ENCODE results near the gene AIFM3. TPM values are rescaled to one million over a fixed set of nuclear protein-coding genes. Genes with fewer than 3 reads are reported as not detected.

The AIFM3 gene
- total and polyA plus RNA-seq, 4 donors = 0.38 to 1.1 (median 0.63) TPM

DNA sequence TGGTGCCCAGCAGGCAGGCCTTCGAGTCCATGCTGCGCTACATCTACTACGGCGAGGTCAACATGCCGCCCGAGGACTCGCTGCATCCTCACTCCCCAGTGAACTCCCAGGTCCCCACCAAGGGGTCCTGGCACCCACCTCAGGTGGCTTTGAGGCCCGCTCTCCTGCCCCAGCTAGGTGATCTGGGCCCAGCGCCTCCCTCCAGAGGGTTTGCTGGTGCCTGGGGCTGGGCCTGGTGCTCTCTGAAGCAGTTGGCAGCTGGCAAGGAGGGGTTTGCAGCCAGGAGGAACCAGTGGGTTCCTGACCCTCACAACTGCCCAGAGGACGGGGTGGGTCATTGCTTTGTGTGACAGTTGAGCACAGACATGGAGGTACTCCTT lies 29.0 kb downstream of the AIFM3 start:
- Histone ChIP-seq H3K9ac (ENCODE audit: low read depth in 1 of 2, low read length in 2 of 2) (no peak overlapping the region), H3K36me3 (ENCODE audit: control insufficient read depth in 4 of 4, insufficient read depth in 3 of 4, low read depth in 1 of 4, low read length in 3 of 4) (peaks cover 4 to 62% (median 13%) of the 10 kb centered on the region in 4 donors), H3K27ac (ENCODE audit: low read depth in 1 of 2, low read length in 2 of 2) (no peak overlapping the region), H3K27me3 (ENCODE audit: control insufficient read depth in 4 of 4, insufficient read depth in 4 of 4, low read length in 3 of 4) (no peaks in the 10 kb centered on the region), H3K4me3 (ENCODE audit: low read depth in 1 of 3, low read length in 3 of 3) (no peak overlapping the region), H3K9me3 (ENCODE audit: control insufficient read depth in 4 of 4, low read length in 3 of 4) (no peaks in the 10 kb centered on the region), H3K4me1 (ENCODE audit: control insufficient read depth in 4 of 4, insufficient read depth in 4 of 4, low read length in 3 of 4) (peaks cover 6 to 17% (median 11%) of the 10 kb centered on the region in 4 donors)
- no peak for DNase-seq (ENCODE audit: low spot score)
- WGBS = 97% methylated on average over 10 of the region's 10 CpGs
- TF ChIP-seq FOXA1 (IDR thresholded peaks at IDR 0.05) = no peak
- TF ChIP-seq, protein P1, sequence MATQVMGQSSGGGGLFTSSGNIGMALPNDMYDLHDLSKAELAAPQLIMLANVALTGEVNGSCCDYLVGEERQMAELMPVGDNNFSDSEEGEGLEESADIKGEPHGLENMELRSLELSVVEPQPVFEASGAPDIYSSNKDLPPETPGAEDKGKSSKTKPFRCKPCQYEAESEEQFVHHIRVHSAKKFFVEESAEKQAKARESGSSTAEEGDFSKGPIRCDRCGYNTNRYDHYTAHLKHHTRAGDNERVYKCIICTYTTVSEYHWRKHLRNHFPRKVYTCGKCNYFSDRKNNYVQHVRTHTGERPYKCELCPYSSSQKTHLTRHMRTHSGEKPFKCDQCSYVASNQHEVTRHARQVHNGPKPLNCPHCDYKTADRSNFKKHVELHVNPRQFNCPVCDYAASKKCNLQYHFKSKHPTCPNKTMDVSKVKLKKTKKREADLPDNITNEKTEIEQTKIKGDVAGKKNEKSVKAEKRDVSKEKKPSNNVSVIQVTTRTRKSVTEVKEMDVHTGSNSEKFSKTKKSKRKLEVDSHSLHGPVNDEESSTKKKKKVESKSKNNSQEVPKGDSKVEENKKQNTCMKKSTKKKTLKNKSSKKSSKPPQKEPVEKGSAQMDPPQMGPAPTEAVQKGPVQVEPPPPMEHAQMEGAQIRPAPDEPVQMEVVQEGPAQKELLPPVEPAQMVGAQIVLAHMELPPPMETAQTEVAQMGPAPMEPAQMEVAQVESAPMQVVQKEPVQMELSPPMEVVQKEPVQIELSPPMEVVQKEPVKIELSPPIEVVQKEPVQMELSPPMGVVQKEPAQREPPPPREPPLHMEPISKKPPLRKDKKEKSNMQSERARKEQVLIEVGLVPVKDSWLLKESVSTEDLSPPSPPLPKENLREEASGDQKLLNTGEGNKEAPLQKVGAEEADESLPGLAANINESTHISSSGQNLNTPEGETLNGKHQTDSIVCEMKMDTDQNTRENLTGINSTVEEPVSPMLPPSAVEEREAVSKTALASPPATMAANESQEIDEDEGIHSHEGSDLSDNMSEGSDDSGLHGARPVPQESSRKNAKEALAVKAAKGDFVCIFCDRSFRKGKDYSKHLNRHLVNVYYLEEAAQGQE (IDR thresholded peaks at IDR 0.05) = no peak
- no peak for TF ChIP-seq FOXA2 (IDR thresholded peaks at IDR 0.05)
- TF ChIP-seq EGR1 (IDR thresholded peaks at IDR 0.05; ENCODE audit: low read depth in 2 of 2) = no peak
- no peak for TF ChIP-seq TAF1 (conservative IDR thresholded peaks at IDR 0.05)
- TF ChIP-seq GABPA (IDR thresholded peaks at IDR 0.05 in 1 of 2, conservative IDR thresholded peaks at IDR 0.05 in 1 of 2) = no peak
- no peak for TF ChIP-seq YY1 (IDR thresholded peaks at IDR 0.05)
- TF ChIP-seq, protein P2, sequence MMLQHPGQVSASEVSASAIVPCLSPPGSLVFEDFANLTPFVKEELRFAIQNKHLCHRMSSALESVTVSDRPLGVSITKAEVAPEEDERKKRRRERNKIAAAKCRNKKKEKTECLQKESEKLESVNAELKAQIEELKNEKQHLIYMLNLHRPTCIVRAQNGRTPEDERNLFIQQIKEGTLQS (IDR thresholded peaks at IDR 0.05) = no peak
- TF ChIP-seq SP1 (IDR thresholded peaks at IDR 0.05) = no peak
- TF ChIP-seq HNF4A (conservative IDR thresholded peaks at IDR 0.05) = no peak
- TF ChIP-seq RAD21 (IDR thresholded peaks at IDR 0.05) = no peak
- TF ChIP-seq RXRA (IDR thresholded peaks at IDR 0.05) = no peak
- TF ChIP-seq, protein P3, sequence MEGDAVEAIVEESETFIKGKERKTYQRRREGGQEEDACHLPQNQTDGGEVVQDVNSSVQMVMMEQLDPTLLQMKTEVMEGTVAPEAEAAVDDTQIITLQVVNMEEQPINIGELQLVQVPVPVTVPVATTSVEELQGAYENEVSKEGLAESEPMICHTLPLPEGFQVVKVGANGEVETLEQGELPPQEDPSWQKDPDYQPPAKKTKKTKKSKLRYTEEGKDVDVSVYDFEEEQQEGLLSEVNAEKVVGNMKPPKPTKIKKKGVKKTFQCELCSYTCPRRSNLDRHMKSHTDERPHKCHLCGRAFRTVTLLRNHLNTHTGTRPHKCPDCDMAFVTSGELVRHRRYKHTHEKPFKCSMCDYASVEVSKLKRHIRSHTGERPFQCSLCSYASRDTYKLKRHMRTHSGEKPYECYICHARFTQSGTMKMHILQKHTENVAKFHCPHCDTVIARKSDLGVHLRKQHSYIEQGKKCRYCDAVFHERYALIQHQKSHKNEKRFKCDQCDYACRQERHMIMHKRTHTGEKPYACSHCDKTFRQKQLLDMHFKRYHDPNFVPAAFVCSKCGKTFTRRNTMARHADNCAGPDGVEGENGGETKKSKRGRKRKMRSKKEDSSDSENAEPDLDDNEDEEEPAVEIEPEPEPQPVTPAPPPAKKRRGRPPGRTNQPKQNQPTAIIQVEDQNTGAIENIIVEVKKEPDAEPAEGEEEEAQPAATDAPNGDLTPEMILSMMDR (IDR thresholded peaks at IDR 0.05; ENCODE audit: low read depth, low read length, missing input control) = no peak
- TF ChIP-seq HNF4G (IDR thresholded peaks at IDR 0.05) = no peak
- TF ChIP-seq, protein P4, sequence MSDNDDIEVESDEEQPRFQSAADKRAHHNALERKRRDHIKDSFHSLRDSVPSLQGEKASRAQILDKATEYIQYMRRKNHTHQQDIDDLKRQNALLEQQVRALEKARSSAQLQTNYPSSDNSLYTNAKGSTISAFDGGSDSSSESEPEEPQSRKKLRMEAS (IDR thresholded peaks at IDR 0.05) = no peak

DNA sequence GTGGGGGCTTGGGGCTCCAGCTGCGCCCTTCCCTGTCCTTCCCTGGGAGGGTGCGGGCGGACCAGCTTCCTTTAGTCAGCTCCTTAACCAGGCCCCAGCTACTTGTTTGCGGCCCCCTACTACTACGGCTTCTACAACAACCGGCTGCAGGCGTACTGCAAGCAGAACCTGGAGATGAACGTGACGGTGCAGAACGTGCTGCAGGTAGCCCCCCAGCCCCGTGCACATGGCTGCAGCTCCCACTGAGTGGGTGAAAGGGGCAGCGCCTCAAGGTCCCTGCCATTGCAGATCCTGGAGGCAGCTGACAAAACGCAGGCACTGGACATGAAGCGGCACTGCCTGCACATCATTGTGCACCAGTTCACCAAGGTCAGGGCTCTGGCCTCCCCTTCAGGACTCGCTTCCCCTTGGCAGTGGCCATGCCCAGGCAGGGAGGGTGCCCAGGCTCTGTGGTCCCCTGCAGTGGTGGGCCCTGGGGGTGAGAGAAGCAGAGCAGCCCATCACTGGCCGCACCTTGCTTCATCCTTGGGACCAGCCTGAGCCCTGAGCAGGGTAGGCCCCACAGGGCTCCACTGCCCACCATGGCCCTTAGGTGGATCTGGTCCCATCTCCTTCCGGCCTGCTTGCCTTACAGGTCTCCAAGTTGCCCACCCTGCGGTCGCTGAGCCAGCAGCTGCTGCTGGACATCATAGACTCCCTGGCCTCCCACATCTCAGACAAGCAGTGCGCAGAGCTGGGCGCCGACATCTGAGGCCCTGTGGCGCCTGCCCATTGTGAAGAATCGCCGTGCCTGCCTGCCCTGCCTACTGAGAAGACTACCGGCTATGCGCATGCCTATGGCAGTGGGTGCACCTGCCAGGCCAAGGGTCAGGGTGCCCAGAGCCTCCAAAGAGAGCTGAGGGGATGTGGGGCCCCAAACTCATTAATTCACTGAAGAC lies 29.8 kb downstream of the AIFM3 start:
- no peak overlapping the region for H3K27ac ChIP-seq (ENCODE audit: low read depth in 1 of 2, low read length in 2 of 2)
- H3K4me3 ChIP-seq (ENCODE audit: low read depth in 1 of 3, low read length in 3 of 3) = no peak overlapping the region
- H3K4me1 ChIP-seq (ENCODE audit: control insufficient read depth in 4 of 4, insufficient read depth in 4 of 4, low read length in 3 of 4) = peaks cover 6 to 22% (median 15%) of the 10 kb centered on the region in 4 donors
- H3K9me3 ChIP-seq (ENCODE audit: control insufficient read depth in 4 of 4, low read length in 3 of 4) = no peaks in the 10 kb centered on the region
- 95% methylated on average over 27 of the region's 27 CpGs for WGBS
- no peaks in the 10 kb centered on the region for H3K27me3 ChIP-seq (ENCODE audit: control insufficient read depth in 4 of 4, insufficient read depth in 4 of 4, low read length in 3 of 4)
- TF ChIP-seq HNF4A (conservative IDR thresholded peaks at IDR 0.05) (no peak), FOXA2 (IDR thresholded peaks at IDR 0.05) (no peak), GABPA (IDR thresholded peaks at IDR 0.05 in 1 of 2, conservative IDR thresholded peaks at IDR 0.05 in 1 of 2) (no peak), FOXA1 (IDR thresholded peaks at IDR 0.05) (no peak)
- TF ChIP-seq, protein P2 (IDR thresholded peaks at IDR 0.05) = no peak
- peaks cover 4 to 57% (median 12%) of the 10 kb centered on the region in 4 donors for H3K36me3 ChIP-seq (ENCODE audit: control insufficient read depth in 4 of 4, insufficient read depth in 3 of 4, low read depth in 1 of 4, low read length in 3 of 4)
- H3K9ac ChIP-seq (ENCODE audit: low read depth in 1 of 2, low read length in 2 of 2) = no peak overlapping the region
- no peak for DNase-seq (ENCODE audit: low spot score)

Data from liver (tissue), 9 donors.